Esophagus squamous epithelium (tissue), 4 donors: ENCODE results near the gene FRRS1L.

Source experiments
- CTCF ChIP-seq, 6 experiments: fragments of 450-650 bp in 4 of 6; fragments of 200-600 bp in 2 of 6; sonication (generic) in 2 of 6; IDR thresholded peaks; one replicate each; pipeline ENCODE4 v1.5.1; 2016 to 2019; ENCODE audit warnings: antibody characterized with exemption in 6 of 6, mild to moderate bottlenecking in 4 of 6, moderate library complexity in 4 of 6
- POLR2A ChIP-seq, 4 donors: fragments of 450-650 bp; IDR thresholded peaks; one replicate each; pipeline ENCODE4 v1.6.1; 2017; ENCODE audit warnings: antibody characterized with exemption in 4 of 4, mild to moderate bottlenecking in 4 of 4, moderate library complexity in 3 of 4

DNA sequence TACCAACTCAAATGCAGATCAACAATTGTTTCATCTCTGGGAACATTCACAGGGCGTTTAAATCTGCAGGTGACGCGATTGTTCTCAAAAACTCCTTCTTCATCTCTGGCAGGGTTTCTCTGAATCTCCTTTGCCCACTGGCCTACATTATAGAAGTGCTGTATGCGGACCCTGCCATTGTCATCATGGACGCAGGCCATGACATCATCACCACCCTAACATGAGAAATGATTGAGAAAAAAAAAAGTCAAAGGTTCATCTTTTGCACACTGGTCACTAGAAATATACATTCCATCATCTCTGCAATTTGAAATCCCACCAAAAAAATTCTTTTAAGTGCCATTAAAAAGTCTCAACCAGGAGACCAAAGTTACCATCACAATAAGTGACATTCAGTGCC lies 25.7 kb downstream of the FRRS1L start:
- TF ChIP-seq CTCF (IDR thresholded peaks at IDR 0.05), result no peak
- no peak for TF ChIP-seq POLR2A (IDR thresholded peaks at IDR 0.05)
